ENCODE measurements around the gene ADCK2. TPM values are rescaled to one million over a fixed set of nuclear protein-coding genes. Genes with fewer than 3 reads are reported as not detected.

ADCK2 gene
- total and polyA plus RNA-seq, 9 of the 15 experiments (the other 6 are each of a cell fraction or from before 2014, with no cell fraction given) = 0.08 to 14.3 (median 9.7) TPM

- Histone ChIP-seq H3K36me3 (ENCODE audit: control insufficient read depth, insufficient read depth, low read length) (no peaks in the 10 kb centered on the region), H3K9me1 (ENCODE audit: control insufficient read depth, insufficient read depth, low read length) (no peaks in the 10 kb centered on the region), H3K27me3 (ENCODE audit: control insufficient read depth in 2 of 2, insufficient read depth in 2 of 2, low read length in 2 of 2) (peaks cover 54 to 92% of the 10 kb centered on the region in 2 experiments), H3K9ac (ENCODE audit: insufficient read depth in 1 of 2, low read depth in 2 of 2, low read length in 2 of 2) (no peak within 1 kb of the TSS), H3K4me3 (no peak within 1 kb of the TSS), H3K4me2 (ENCODE audit: insufficient read depth, low read length) (no peak within 1 kb of the TSS), H3K27ac (ENCODE audit: extremely low read depth, low read depth, low read length) (no peak within 1 kb of the TSS), H4K20me1 (replicated peaks; ENCODE audit: control insufficient read depth, insufficient read depth, low read length) (peaks cover 13% of the 10 kb centered on the region), H3K79me2 (ENCODE audit: control insufficient read depth, insufficient read depth, low read length) (no peaks in the 10 kb centered on the region), H3K9me3 (replicated peaks; ENCODE audit: control insufficient read depth, insufficient read depth, low read depth, low read length) (no peaks in the 10 kb centered on the region), H2AFZ (ENCODE audit: low read depth, low read length) (no peak within 1 kb of the TSS), H3K4me1 (replicated peaks in 1 of 2; ENCODE audit: control insufficient read depth in 2 of 2, insufficient read depth in 2 of 2, low read length in 2 of 2) (peaks cover 0 to 16% of the 10 kb centered on the region in 2 experiments; a peak in 2 of 5 replicates)
- in situ Hi-C loops (cut with MboI) = no loop called here
- DNase-seq (ENCODE audit: extremely low read depth in 1 of 4, low spot score in 3 of 4) (peak in 2 of 4 experiments; percentile 46 to 56), FAIRE-seq (no peak), ATAC-seq (no peak)
- BruUV-seq (replicated peaks) = no TSS peak
- TF ChIP-seq ATF3 (IDR thresholded peaks at IDR 0.05) = no peak
- no peak for TF ChIP-seq ATF3 (CRISPR knock-in tag; conservative IDR thresholded peaks at IDR 0.05)
- 0 out of 2 replicates have a peak, but pooled peaks have one; percentile 19 for TF ChIP-seq SAFB (IDR thresholded peaks at IDR 0.05; ENCODE audit: borderline replicate concordance, low read depth, low read length)
- peak; percentile 17 for TF ChIP-seq CBX2 (IDR thresholded peaks at IDR 0.05; ENCODE audit: insufficient read depth, low read length, poor library complexity, severe bottlenecking)
- TF ChIP-seq PPARD (CRISPR knock-in tag; IDR thresholded peaks at IDR 0.05) = no peak
- POLR2A ChIA-PET = interaction anchor here (0.7 kb wide), 2 partner anchors 20 to 51 kb away, joined by 3 read pairs; no protein-coding TSS in a partner anchor
- CTCF ChIA-PET (ENCODE audit: low intra/inter-chr PET ratio) = no interaction called here
- intact Hi-C loops (cut with micrococcal nuclease) = no loop called here
- 25% methylated on average over 56 of the region's 78 CpGs for WGBS (ENCODE audit: insufficient coverage, low coverage, missing lambda C conversion rate)
These were observed 31.8 kb upstream of the ADCK2 start, which contains the start of gene DENND2A for GRCh38 chr7:140640727-140641523. Gene DENND2A, minus strand, starts transcription at chr7:140640813. Its CDS starts 38,416 bp downstream, at chr7:140602397.
